ENCODE measurements around the gene DDX3Y. TPM values are rescaled to one million over a fixed set of nuclear protein-coding genes. Genes with fewer than 3 reads are reported as not detected.

Gene DDX3Y
- total and polyA plus RNA-seq, 2 donors (not counting 1 experiment from before 2014, with no cell fraction given): 155 TPM; not detected in 1

DNA sequence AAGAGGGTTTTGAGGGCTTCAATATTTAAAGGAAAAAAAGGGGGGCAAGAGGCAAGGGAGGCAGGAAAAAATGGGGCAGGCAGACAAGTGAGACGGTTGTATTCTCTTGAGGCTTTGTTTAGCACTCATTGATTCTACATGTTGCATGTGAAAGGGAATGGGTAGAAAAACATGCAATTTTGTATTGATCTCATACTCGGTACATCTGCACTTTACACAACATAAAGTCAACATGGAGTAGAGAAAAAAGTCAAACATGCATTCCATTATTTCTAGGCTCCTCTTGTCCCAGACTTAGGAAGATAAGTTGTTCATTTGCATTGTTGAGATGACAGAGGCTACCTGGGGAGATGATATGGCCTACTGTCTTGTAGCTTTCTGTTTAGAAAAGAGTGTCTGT, 36.7 kb upstream of the DDX3Y start:
- TF ChIP-seq, protein P1, sequence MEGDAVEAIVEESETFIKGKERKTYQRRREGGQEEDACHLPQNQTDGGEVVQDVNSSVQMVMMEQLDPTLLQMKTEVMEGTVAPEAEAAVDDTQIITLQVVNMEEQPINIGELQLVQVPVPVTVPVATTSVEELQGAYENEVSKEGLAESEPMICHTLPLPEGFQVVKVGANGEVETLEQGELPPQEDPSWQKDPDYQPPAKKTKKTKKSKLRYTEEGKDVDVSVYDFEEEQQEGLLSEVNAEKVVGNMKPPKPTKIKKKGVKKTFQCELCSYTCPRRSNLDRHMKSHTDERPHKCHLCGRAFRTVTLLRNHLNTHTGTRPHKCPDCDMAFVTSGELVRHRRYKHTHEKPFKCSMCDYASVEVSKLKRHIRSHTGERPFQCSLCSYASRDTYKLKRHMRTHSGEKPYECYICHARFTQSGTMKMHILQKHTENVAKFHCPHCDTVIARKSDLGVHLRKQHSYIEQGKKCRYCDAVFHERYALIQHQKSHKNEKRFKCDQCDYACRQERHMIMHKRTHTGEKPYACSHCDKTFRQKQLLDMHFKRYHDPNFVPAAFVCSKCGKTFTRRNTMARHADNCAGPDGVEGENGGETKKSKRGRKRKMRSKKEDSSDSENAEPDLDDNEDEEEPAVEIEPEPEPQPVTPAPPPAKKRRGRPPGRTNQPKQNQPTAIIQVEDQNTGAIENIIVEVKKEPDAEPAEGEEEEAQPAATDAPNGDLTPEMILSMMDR (IDR thresholded peaks at IDR 0.05): no peak
- TF ChIP-seq EZH2 (IDR thresholded peaks at IDR 0.05; ENCODE audit: borderline replicate concordance, insufficient read depth, low read depth, low read length, poor library complexity, severe bottlenecking): no peak
- H3K4me2 ChIP-seq (replicated peaks; ENCODE audit: low read depth, low read length, poor library complexity, severe bottlenecking): no peak overlapping the region
- Mint-ChIP-seq H3K27me3 (no peaks in the 10 kb centered on the region), H3K27ac (no peak overlapping the region), H3K4me1 (no peaks in the 10 kb centered on the region), H3K9me3 (ENCODE audit: insufficient read depth) (no peaks in the 10 kb centered on the region), H3K4me3 (no peak overlapping the region)
- H4K20me1 ChIP-seq (ENCODE audit: control insufficient read depth, insufficient read depth, low read length, poor library complexity, severe bottlenecking): no peaks in the 10 kb centered on the region
- H3K9me3 ChIP-seq (ENCODE audit: control extremely low read depth in 1 of 3, control insufficient read depth in 2 of 3, insufficient read depth in 1 of 3, low read length in 2 of 3): no peaks in the 10 kb centered on the region
- no peaks in the 10 kb centered on the region for H3K36me3 ChIP-seq (replicated peaks in 1 of 2; ENCODE audit: control extremely low read depth in 1 of 2, control insufficient read depth in 1 of 2, extremely low read depth in 1 of 2, insufficient read depth in 2 of 2, low read length in 1 of 2)
- no peak overlapping the region for H2AFZ ChIP-seq (ENCODE audit: insufficient read depth, low read depth, low read length, poor library complexity, severe bottlenecking)
- ATAC-seq (ENCODE audit: low read depth) (no peak), DNase-seq (no peak)
- intact Hi-C loops (cut with micrococcal nuclease): no loop called here
- H3K79me2 ChIP-seq (ENCODE audit: control insufficient read depth, insufficient read depth, low read length): no peaks in the 10 kb centered on the region
- H3K4me1 ChIP-seq (ENCODE audit: control insufficient read depth in 2 of 2, insufficient read depth in 2 of 2, low read length in 2 of 2): no peaks in the 10 kb centered on the region
- POLR2A ChIA-PET: no interaction called here
- no peak overlapping the region for H3K27ac ChIP-seq (ENCODE audit: low read length in 2 of 2)
- H3K4me3 ChIP-seq (ENCODE audit: control extremely low read depth in 1 of 5, extremely low read depth in 1 of 5, insufficient read depth in 1 of 5, low read depth in 2 of 5, low read length in 4 of 5): no peak overlapping the region
- no CpG with 5 or more reads among the region's 2 CpGs for WGBS (ENCODE audit: insufficient coverage)
- CTCF ChIA-PET: no interaction called here
- H3K27me3 ChIP-seq (replicated peaks in 1 of 4; ENCODE audit: control extremely low read depth in 1 of 4, control insufficient read depth in 3 of 4, insufficient read depth in 4 of 4, low read length in 3 of 4): no peaks in the 10 kb centered on the region
- H3K9ac ChIP-seq (ENCODE audit: low read length): no peak overlapping the region

GRCh38 chrY:12896973-12897372, 7.7 kb upstream of the DDX3Y start:
- H3K4me3 Mint-ChIP-seq: no peak overlapping the region
- ChIA-PET CTCF (no interaction called here), POLR2A (no interaction called here)
- H3K9ac ChIP-seq (ENCODE audit: low read length): no peak overlapping the region
- no peak overlapping the region for H3K4me3 ChIP-seq (ENCODE audit: control extremely low read depth in 1 of 5, extremely low read depth in 1 of 5, insufficient read depth in 1 of 5, low read depth in 2 of 5, low read length in 4 of 5)
- peaks cover 0 to 3% (median 0%) of the 10 kb centered on the region in 3 donors for H3K9me3 ChIP-seq (ENCODE audit: control extremely low read depth in 1 of 3, control insufficient read depth in 2 of 3, insufficient read depth in 1 of 3, low read length in 2 of 3)
- H3K36me3 ChIP-seq (replicated peaks in 1 of 2; ENCODE audit: control extremely low read depth in 1 of 2, control insufficient read depth in 1 of 2, extremely low read depth in 1 of 2, insufficient read depth in 2 of 2, low read length in 1 of 2): no peaks in the 10 kb centered on the region
- H3K4me1 Mint-ChIP-seq: no peaks in the 10 kb centered on the region
- peaks cover 6% of the 10 kb centered on the region for H3K27me3 Mint-ChIP-seq
- peaks cover 0 to 9% (median 0%) of the 10 kb centered on the region in 4 experiments for H3K27me3 ChIP-seq (replicated peaks in 1 of 4; ENCODE audit: control extremely low read depth in 1 of 4, control insufficient read depth in 3 of 4, insufficient read depth in 4 of 4, low read length in 3 of 4)
- TF ChIP-seq, protein P1 (IDR thresholded peaks at IDR 0.05): no peak
- TF ChIP-seq EZH2 (IDR thresholded peaks at IDR 0.05; ENCODE audit: borderline replicate concordance, insufficient read depth, low read depth, low read length, poor library complexity, severe bottlenecking): no peak
- H2AFZ ChIP-seq (ENCODE audit: insufficient read depth, low read depth, low read length, poor library complexity, severe bottlenecking): no peak overlapping the region
- no peaks in the 10 kb centered on the region for H4K20me1 ChIP-seq (ENCODE audit: control insufficient read depth, insufficient read depth, low read length, poor library complexity, severe bottlenecking)
- intact Hi-C loops (cut with micrococcal nuclease): no loop called here
- ATAC-seq (ENCODE audit: low read depth): no peak
- H3K4me2 ChIP-seq (replicated peaks; ENCODE audit: low read depth, low read length, poor library complexity, severe bottlenecking): no peak overlapping the region
- no peaks in the 10 kb centered on the region for H3K9me3 Mint-ChIP-seq (ENCODE audit: insufficient read depth)
- H3K4me1 ChIP-seq (ENCODE audit: control insufficient read depth in 2 of 2, insufficient read depth in 2 of 2, low read length in 2 of 2): no peaks in the 10 kb centered on the region
- no peak overlapping the region for H3K27ac ChIP-seq (ENCODE audit: low read length in 2 of 2)
- DNase-seq: no peak
- no peaks in the 10 kb centered on the region for H3K79me2 ChIP-seq (ENCODE audit: control insufficient read depth, insufficient read depth, low read length)
- H3K27ac Mint-ChIP-seq: no peak overlapping the region
